ENCODE measurements around the gene TRAF3IP3.

The TRAF3IP3 gene

GRCh38 chr1:209733409-209734192 lies 22.3 kb upstream of the TRAF3IP3 start:
- in situ Hi-C loops (cut with MboI; ENCODE audit: low sequenced_read_pairs, unreplicated experiment), result no loop called here
- DNase-seq (ENCODE audit: low spot score), result no peak
- TF ChIP-seq CTCF (IDR thresholded peaks at IDR 0.05; ENCODE audit: borderline replicate concordance, control extremely low read depth, extremely low read depth, insufficient read depth, missing control alignments), result no peak

GRCh38 chr1:209736490-209737117 lies 19.2 kb upstream of the TRAF3IP3 start:
- in situ Hi-C loops (cut with MboI; ENCODE audit: low sequenced_read_pairs, unreplicated experiment), result no loop called here
- TF ChIP-seq CTCF (IDR thresholded peaks at IDR 0.05; ENCODE audit: borderline replicate concordance, control extremely low read depth, extremely low read depth, insufficient read depth, missing control alignments), result no peak
- no peak for DNase-seq (ENCODE audit: low spot score)

- in situ Hi-C loops (cut with MboI; ENCODE audit: low sequenced_read_pairs, unreplicated experiment), result no loop called here
- DNase-seq (ENCODE audit: low spot score), result no peak
- no peak for TF ChIP-seq CTCF (IDR thresholded peaks at IDR 0.05; ENCODE audit: borderline replicate concordance, control extremely low read depth, extremely low read depth, insufficient read depth, missing control alignments)
These were observed 18.7 kb upstream of the TRAF3IP3 start for GRCh38 chr1:209737118-209737505.

- no peak for DNase-seq (ENCODE audit: low spot score)
- no peak for TF ChIP-seq CTCF (IDR thresholded peaks at IDR 0.05; ENCODE audit: borderline replicate concordance, control extremely low read depth, extremely low read depth, insufficient read depth, missing control alignments)
- in situ Hi-C loops (cut with MboI; ENCODE audit: low sequenced_read_pairs, unreplicated experiment), result no loop called here
These were observed 17.6 kb upstream of the TRAF3IP3 start for GRCh38 chr1:209738270-209738669.

GRCh38 chr1:209741193-209741592 lies 14.7 kb upstream of the TRAF3IP3 start:
- no peak for TF ChIP-seq CTCF (IDR thresholded peaks at IDR 0.05; ENCODE audit: borderline replicate concordance, control extremely low read depth, extremely low read depth, insufficient read depth, missing control alignments)
- in situ Hi-C loops (cut with MboI; ENCODE audit: low sequenced_read_pairs, unreplicated experiment), result no loop called here
- no peak for DNase-seq (ENCODE audit: low spot score)

GRCh38 chr1:209741889-209742288 lies 14.0 kb upstream of the TRAF3IP3 start:
- in situ Hi-C loops (cut with MboI; ENCODE audit: low sequenced_read_pairs, unreplicated experiment), result no loop called here
- DNase-seq (ENCODE audit: low spot score), result no peak
- TF ChIP-seq CTCF (IDR thresholded peaks at IDR 0.05; ENCODE audit: borderline replicate concordance, control extremely low read depth, extremely low read depth, insufficient read depth, missing control alignments), result no peak

All from GM13976 (cell line).